ENCODE results near the gene VMO1. TPM values are rescaled to one million over a fixed set of nuclear protein-coding genes. Genes with fewer than 3 reads are reported as not detected.

The VMO1 gene
- total RNA-seq, 1 experiment from 2014 or later = not detected

- H3T11ph ChIP-seq (ENCODE audit: low read length) = no peak overlapping the region
- no peaks in the 10 kb centered on the region for H3K27me3 ChIP-seq (ENCODE audit: insufficient read depth, low read length)
- H4K20me1 ChIP-seq (ENCODE audit: control insufficient read depth, insufficient read depth, insufficient read length) = no peaks in the 10 kb centered on the region
- no peak overlapping the region for H3K9ac ChIP-seq (ENCODE audit: extremely low read depth, insufficient read length, low read length)
- no peak overlapping the region for H2BK5ac ChIP-seq (ENCODE audit: insufficient read length, low read length)
- peak overlapping the region in 1 of 3 experiments; percentile 44; a peak in 1 of 7 replicates for H3K27ac Mint-ChIP-seq
- no peak overlapping the region for H3K4ac ChIP-seq (ENCODE audit: low read depth, low read length)
- no peaks in the 10 kb centered on the region for H3K36me3 Mint-ChIP-seq (ENCODE audit: insufficient read depth in 1 of 3, low read depth in 3 of 3)
- H2AFZ ChIP-seq (ENCODE audit: low read length) = no peak overlapping the region
- H3K9me3 Mint-ChIP-seq = no peaks in the 10 kb centered on the region
- WGBS (ENCODE audit: extremely low coverage, insufficient read length, low lambda C conversion rate) = no CpG with 5 or more reads among the region's 10 CpGs
- H2BK20ac ChIP-seq (ENCODE audit: low read depth, low read length, poor library complexity, severe bottlenecking) = no peak overlapping the region
- H3K23ac ChIP-seq (ENCODE audit: insufficient read length, low read depth, low read length) = no peak overlapping the region
- H2BK12ac ChIP-seq (ENCODE audit: insufficient read length, low read depth, low read length) = no peak overlapping the region
- H3K79me2 ChIP-seq (ENCODE audit: insufficient read depth, low read length) = no peaks in the 10 kb centered on the region
- no peak overlapping the region for H2BK120ac ChIP-seq (ENCODE audit: low read depth, low read length, poor library complexity, severe bottlenecking)
- H3K18ac ChIP-seq (ENCODE audit: insufficient read length, low read depth, low read length) = no peak overlapping the region
- no peaks in the 10 kb centered on the region for H3K4me1 ChIP-seq (ENCODE audit: insufficient read depth, low read length)
- no peak overlapping the region for H4K5ac ChIP-seq (ENCODE audit: insufficient read length, low read depth, low read length)
- no peaks in the 10 kb centered on the region for H3K4me1 Mint-ChIP-seq
- H3K56ac ChIP-seq (ENCODE audit: insufficient read length, low read depth, low read length) = no peak overlapping the region
- H3K27me3 Mint-ChIP-seq (ENCODE audit: low read depth) = peaks cover 27% of the 10 kb centered on the region
- H3K4me2 ChIP-seq (ENCODE audit: insufficient read depth, insufficient read length, low read length) = no peak overlapping the region
- no peak for DNase-seq
- no peak overlapping the region for H3K27ac ChIP-seq (ENCODE audit: insufficient read length, low read depth, low read length)
- TF ChIP-seq, protein P1, sequence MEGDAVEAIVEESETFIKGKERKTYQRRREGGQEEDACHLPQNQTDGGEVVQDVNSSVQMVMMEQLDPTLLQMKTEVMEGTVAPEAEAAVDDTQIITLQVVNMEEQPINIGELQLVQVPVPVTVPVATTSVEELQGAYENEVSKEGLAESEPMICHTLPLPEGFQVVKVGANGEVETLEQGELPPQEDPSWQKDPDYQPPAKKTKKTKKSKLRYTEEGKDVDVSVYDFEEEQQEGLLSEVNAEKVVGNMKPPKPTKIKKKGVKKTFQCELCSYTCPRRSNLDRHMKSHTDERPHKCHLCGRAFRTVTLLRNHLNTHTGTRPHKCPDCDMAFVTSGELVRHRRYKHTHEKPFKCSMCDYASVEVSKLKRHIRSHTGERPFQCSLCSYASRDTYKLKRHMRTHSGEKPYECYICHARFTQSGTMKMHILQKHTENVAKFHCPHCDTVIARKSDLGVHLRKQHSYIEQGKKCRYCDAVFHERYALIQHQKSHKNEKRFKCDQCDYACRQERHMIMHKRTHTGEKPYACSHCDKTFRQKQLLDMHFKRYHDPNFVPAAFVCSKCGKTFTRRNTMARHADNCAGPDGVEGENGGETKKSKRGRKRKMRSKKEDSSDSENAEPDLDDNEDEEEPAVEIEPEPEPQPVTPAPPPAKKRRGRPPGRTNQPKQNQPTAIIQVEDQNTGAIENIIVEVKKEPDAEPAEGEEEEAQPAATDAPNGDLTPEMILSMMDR (conservative IDR thresholded peaks at IDR 0.05) = no peak
- no peak overlapping the region for H4K8ac ChIP-seq (replicated peaks; ENCODE audit: insufficient read length, low read depth, low read length)
- peak overlapping the region; percentile 59; the same call in 1 of the 2 replicates for H3K14ac ChIP-seq (ENCODE audit: insufficient read depth, low read length)
- H2BK15ac ChIP-seq (ENCODE audit: low read depth, low read length) = no peak overlapping the region
- H4K91ac ChIP-seq (ENCODE audit: insufficient read length, low read depth, low read length) = no peak overlapping the region
- no peak overlapping the region for H2AK5ac ChIP-seq (ENCODE audit: insufficient read length, low read length)
- no peaks in the 10 kb centered on the region for H3K79me1 ChIP-seq (ENCODE audit: insufficient read depth, low read depth, low read length, poor library complexity, severe bottlenecking)
- no peaks in the 10 kb centered on the region for H3K23me2 ChIP-seq (ENCODE audit: insufficient read length, low read depth, low read length, poor library complexity, severe bottlenecking)
- no peaks in the 10 kb centered on the region for H3K9me3 ChIP-seq (ENCODE audit: control insufficient read depth, low read depth, low read length)
- H3K4me3 Mint-ChIP-seq = no peak overlapping the region
Observed at GRCh38 chr17:4772235-4772613, 13.9 kb downstream of the VMO1 start.
